H1 (cell line): ENCODE measurements around the gene NEO1. TPM values are rescaled to one million over a fixed set of nuclear protein-coding genes. Genes with fewer than 3 reads are reported as not detected.

Experiments used
- CTCF ChIA-PET: fragments of 300-600 bp; sonication (Branson Sonifier 250); formaldehyde crosslinking; loops from one replicate; lab custom pipeline; 2021; ENCODE audit not compliant: partially characterized antibody; lab: Charles Lee
- POLR2A ChIA-PET: fragments of 300-600 bp; sonication (Branson Sonifier 250); formaldehyde crosslinking; loops from one replicate; lab custom pipeline; 2021; ENCODE audit warnings: inconsistent platforms; ENCODE audit not compliant: partially characterized antibody; lab: Charles Lee
- DNase-seq, 2 experiments: peaks; one replicate each; pipeline versions ENCODE4 v3.0.0 to v3.0.0-alpha.2; 2010 to 2022; ENCODE audit warnings: low spot score in 2 of 2, low read depth in 1 of 2, mixed read lengths in 1 of 2
- FAIRE-seq: peaks from 2 replicates; lab custom pipeline; 2011; peaks lifted over from hg19 to GRCh38; lab: Jason Lieb, UNC
- H2AFZ ChIP-seq: 2 replicates; pipeline ENCODE4 v1.8.1; 2012; ENCODE audit warnings: low read length, inconsistent platforms
- H2AK5ac ChIP-seq: 2 replicates; pipeline ENCODE4 v1.6.1; 2013; ENCODE audit warnings: low read depth, low read length
- H2BK120ac ChIP-seq: replicated peaks from 2 replicates; pipeline ENCODE3; 2013; ENCODE audit warnings: low read depth, low read length, inconsistent platforms
- H2BK12ac ChIP-seq: 2 replicates; pipeline ENCODE4 v1.6.1; 2013; ENCODE audit warnings: low read depth, low read length
- H2BK15ac ChIP-seq: 2 replicates; pipeline ENCODE4 v1.6.1; 2013; ENCODE audit warnings: low read length
- H2BK20ac ChIP-seq: 2 replicates; pipeline ENCODE4 v1.6.1; 2013; ENCODE audit warnings: low read length
- H2BK5ac ChIP-seq: 2 replicates; pipeline ENCODE4 v1.6.1; 2013; ENCODE audit warnings: low read depth, low read length
- H3K14ac ChIP-seq: 2 replicates; pipeline ENCODE4 v1.6.1; 2013; ENCODE audit warnings: inconsistent platforms; ENCODE audit not compliant: insufficient read length
- H3K18ac ChIP-seq: 2 replicates; pipeline ENCODE4 v1.6.1; 2013; ENCODE audit warnings: low read length; ENCODE audit errors: extremely low read depth
- H3K23ac ChIP-seq: 2 replicates; pipeline ENCODE4 v1.6.1; 2013; ENCODE audit warnings: inconsistent platforms; ENCODE audit not compliant: insufficient read length
- H3K23me2 ChIP-seq: 2 replicates; pipeline ENCODE4 v1.6.1; 2013; ENCODE audit warnings: low read depth, low read length
- H3K27ac ChIP-seq: 2 replicates; pipeline ENCODE4 v1.6.1; 2011; ENCODE audit warnings: low read depth, low read length, inconsistent platforms
- H3K27me3 ChIP-seq, 4 experiments: replicated peaks in 1 of 4; 1 replicate in 1 of 4; 2 replicates in 3 of 4; pipeline versions ENCODE4 v1.6.1 to v1.8.1; 2011 to 2013; ENCODE audit warnings: low read length in 3 of 4, mild to moderate bottlenecking in 3 of 4, inconsistent platforms in 2 of 4, mixed read lengths in 2 of 4, moderate library complexity in 1 of 4; ENCODE audit not compliant: control insufficient read depth in 3 of 4, insufficient read depth in 3 of 4; ENCODE audit errors: extremely low read depth in 1 of 4
- H3K36me3 ChIP-seq, 4 experiments: 2 replicates each; pipeline versions ENCODE4 v1.6.1 to v1.8.1; 2011 to 2013; ENCODE audit warnings: mild to moderate bottlenecking in 4 of 4, low read length in 3 of 4, moderate library complexity in 2 of 4, control low read depth in 1 of 4, inconsistent platforms in 1 of 4; ENCODE audit not compliant: insufficient read depth in 4 of 4, control insufficient read depth in 2 of 4
- H3K4ac ChIP-seq: replicated peaks from 2 replicates; pipeline ENCODE3; 2013; ENCODE audit warnings: low read length, low read depth, mixed read lengths, inconsistent platforms; ENCODE audit not compliant: insufficient read length
- H3K4me1 ChIP-seq, 4 experiments: replicated peaks in 1 of 4; 1 replicate in 1 of 4; 2 replicates in 3 of 4; pipeline versions ENCODE4 v1.6.1 to v1.8.1; 2011 to 2013; ENCODE audit warnings: low read length in 3 of 4, inconsistent platforms in 2 of 4, mixed read lengths in 1 of 4; ENCODE audit not compliant: insufficient read depth in 4 of 4, control insufficient read depth in 3 of 4
- H3K4me2 ChIP-seq, 2 experiments: 2 replicates each; pipeline versions ENCODE4 v1.6.1 to v1.8.1; 2011 to 2013; ENCODE audit warnings: low read depth in 2 of 2, low read length in 2 of 2, control low read depth in 1 of 2, inconsistent platforms in 1 of 2, mild to moderate bottlenecking in 1 of 2; ENCODE audit not compliant: insufficient read depth in 1 of 2
- H3K4me3 ChIP-seq, 4 experiments: fragments of 200-600, 300-600 bp in 1 of 4; sonication (generic), shearing (Covaris generic), sonication (Bioruptor Twin) in 1 of 4; 2 replicates each; pipeline versions ENCODE4 v1.5.1 to v1.8.1; 2011 to 2016; ENCODE audit warnings: low read length in 4 of 4, low read depth in 3 of 4, control low read depth in 2 of 4, inconsistent platforms in 2 of 4, mild to moderate bottlenecking in 2 of 4, mixed read lengths in 1 of 4, moderate library complexity in 1 of 4; ENCODE audit not compliant: insufficient read depth in 2 of 4; ENCODE audit errors: extremely low read depth in 1 of 4
- H3K56ac ChIP-seq: replicated peaks from 2 replicates; pipeline ENCODE3; 2013; ENCODE audit warnings: low read depth, mild to moderate bottlenecking, mixed read lengths, low read length, inconsistent platforms; ENCODE audit not compliant: insufficient read length
- H3K79me1 ChIP-seq: 2 replicates; pipeline ENCODE4 v1.6.1; 2013; ENCODE audit warnings: low read depth, low read length, control low read depth
- H3K79me2 ChIP-seq, 2 experiments: 2 replicates each; pipeline versions ENCODE4 v1.6.1 to v1.8.1; 2012 to 2013; ENCODE audit warnings: low read length in 2 of 2, mild to moderate bottlenecking in 2 of 2, inconsistent platforms in 1 of 2; ENCODE audit not compliant: insufficient read depth in 2 of 2, control insufficient read depth in 1 of 2
- H3K9ac ChIP-seq, 4 experiments: replicated peaks in 1 of 4; 1 replicate in 1 of 4; 2 replicates in 3 of 4; pipeline versions ENCODE4 v1.6.1 to v1.8.1; 2011 to 2013; ENCODE audit warnings: low read depth in 3 of 4, low read length in 3 of 4, control low read depth in 2 of 4, mild to moderate bottlenecking in 2 of 4, moderate library complexity in 2 of 4, inconsistent platforms in 1 of 4; ENCODE audit errors: extremely low read depth in 1 of 4
- H3K9me3 ChIP-seq, 2 experiments: 2 replicates each; pipeline versions ENCODE4 v1.6.1 to v1.8.1; 2012 to 2013; ENCODE audit warnings: mild to moderate bottlenecking in 2 of 2, moderate library complexity in 2 of 2, control low read depth in 1 of 2, inconsistent platforms in 1 of 2, low read depth in 1 of 2, low read length in 1 of 2, mixed read lengths in 1 of 2; ENCODE audit not compliant: insufficient read depth in 2 of 2
- H4K20me1 ChIP-seq, 2 experiments: replicated peaks in 1 of 2; 2 replicates each; pipeline versions ENCODE3 to v1.8.1; 2011 to 2013; ENCODE audit warnings: inconsistent platforms in 2 of 2, low read length in 2 of 2, mild to moderate bottlenecking in 1 of 2; ENCODE audit not compliant: insufficient read depth in 2 of 2, control insufficient read depth in 1 of 2
- H4K5ac ChIP-seq: 2 replicates; pipeline ENCODE4 v1.6.1; 2013; ENCODE audit warnings: low read length, low read depth, mixed read lengths, inconsistent platforms; ENCODE audit not compliant: insufficient read length
- H4K8ac ChIP-seq: 2 replicates; pipeline ENCODE4 v1.8.0; 2013; ENCODE audit warnings: mild to moderate bottlenecking, moderate library complexity, low read length, inconsistent platforms; ENCODE audit not compliant: insufficient read depth; ENCODE audit errors: extremely low read depth
- H4K91ac ChIP-seq: replicated peaks from 2 replicates; pipeline ENCODE3; 2013; ENCODE audit warnings: low read length, mixed read lengths, inconsistent platforms; ENCODE audit not compliant: insufficient read length
- BACH1 ChIP-seq: IDR thresholded peaks from 2 replicates; pipeline ENCODE4 v1.6.1; 2012; ENCODE audit warnings: low read length, improper control_type of control experiment
- BCL11A ChIP-seq, 2 experiments: IDR thresholded peaks; one replicate each; pipeline ENCODE4 v1.6.1; 2011; ENCODE audit warnings: low read depth in 2 of 2, low read length in 2 of 2, mild to moderate bottlenecking in 2 of 2
- CHD1 ChIP-seq: IDR thresholded peaks from 2 replicates; pipeline ENCODE4 v1.6.1; 2012; ENCODE audit warnings: low read depth, low read length, improper control_type of control experiment
- HDAC6 ChIP-seq: IDR thresholded peaks from one replicate; pipeline ENCODE4 v1.7.1; 2012; ENCODE audit warnings: low read depth, mild to moderate bottlenecking, inconsistent platforms, low read length, moderate library complexity
- JUND ChIP-seq: IDR thresholded peaks from 2 replicates; pipeline ENCODE4 v1.6.1; 2011; ENCODE audit warnings: mild to moderate bottlenecking, improper control_type of control experiment, low read length
- POLR2AphosphoS5 ChIP-seq: IDR thresholded peaks from 2 replicates; pipeline ENCODE4 v1.6.1; 2011; ENCODE audit warnings: low read depth, low read length
- POU5F1 ChIP-seq: IDR thresholded peaks from 2 replicates; pipeline ENCODE4 v1.6.1; 2011; ENCODE audit warnings: low read depth, mild to moderate bottlenecking, low read length, moderate library complexity
- RXRA ChIP-seq: IDR thresholded peaks from 2 replicates; pipeline ENCODE4 v1.6.1; 2011; ENCODE audit warnings: low read depth, mild to moderate bottlenecking, low read length, moderate library complexity; ENCODE audit not compliant: insufficient read depth
- SAP30 ChIP-seq: fragments of 300-600 bp; sonication (generic); IDR thresholded peaks from 2 replicates; pipeline ENCODE4 v1.7.1; 2012; ENCODE audit warnings: low read length, moderate library complexity, mild to moderate bottlenecking, inconsistent platforms; ENCODE audit not compliant: insufficient read depth, insufficient replicate concordance
- SIN3A ChIP-seq, 2 experiments: IDR thresholded peaks in 1 of 2; conservative IDR thresholded peaks in 1 of 2; 2 replicates each; pipeline ENCODE4 v1.6.1; 2011 to 2012; ENCODE audit warnings: low read length in 2 of 2, improper control_type of control experiment in 1 of 2, low read depth in 1 of 2, mild to moderate bottlenecking in 1 of 2
- SP2 ChIP-seq: IDR thresholded peaks from 2 replicates; pipeline ENCODE4 v1.6.1; 2012; ENCODE audit warnings: mild to moderate bottlenecking, low read length, inconsistent platforms
- SUZ12 ChIP-seq: fragments of 200-600 bp; sonication (generic); IDR thresholded peaks from 2 replicates; pipeline ENCODE4 v1.6.1; 2012; ENCODE audit warnings: mild to moderate bottlenecking, inconsistent platforms, low read length, moderate library complexity, mixed read lengths
- TBP ChIP-seq: IDR thresholded peaks from 2 replicates; pipeline ENCODE4 v1.6.1; 2011; ENCODE audit warnings: low read depth, low read length, improper control_type of control experiment
- USF2 ChIP-seq: IDR thresholded peaks from 2 replicates; pipeline ENCODE4 v1.6.1; 2011; ENCODE audit warnings: low read length, improper control_type of control experiment
- ZNF274 ChIP-seq: IDR thresholded peaks from 2 replicates; pipeline ENCODE4 v1.7.0; 2012; ENCODE audit warnings: low read length, borderline replicate concordance; ENCODE audit errors: extremely low read depth
- polyA plus RNA-seq, 7 experiments: library from polyadenylated mRNA; depleted of rRNA in 3 of 7; stranded (reverse) in 5 of 7; unstranded in 2 of 7; fragments of >200 nt in 5 of 7; fragments of 200-250 nt in 2 of 7; gene quantifications; 1 replicate in 5 of 7; 2 replicates in 1 of 7; 4 replicates in 1 of 7; pipeline versions ENCODE4 v1.2.1 to v1.2.3, GENCODE V29; 2011 to 2013; ENCODE audit warnings: missing spikeins in 2 of 7, mixed read lengths in 2 of 7
- total RNA-seq: library from RNA; stranded (reverse); fragmentation: NEBNext Ultra II Directional; extraction: Animal tissue kit (Norgen Biotek cat#: 25700); gene quantifications from 2 replicates; pipeline ENCODE4 v1.2.1, GENCODE V29; 2021

NEO1 gene
- total and polyA plus RNA-seq, 2 of the 8 experiments (the other 6 are each of a cell fraction or from before 2014, with no cell fraction given) = 36.0 to 51.0 TPM

- H3K4ac ChIP-seq = no peak overlapping the region
- H3K56ac ChIP-seq = no peak overlapping the region
- H3K18ac ChIP-seq = no peak overlapping the region
- no peak overlapping the region for H2BK15ac ChIP-seq
- no peak overlapping the region for H3K4me3 ChIP-seq
- H2BK12ac ChIP-seq = no peak overlapping the region
- CTCF ChIA-PET = interaction anchor here (0.9 kb wide), 1 partner anchor 10 kb away, joined by 3 read pairs; no protein-coding TSS in a partner anchor
- H2AFZ ChIP-seq = no peak overlapping the region
- H4K8ac ChIP-seq = no peak overlapping the region
- POLR2A ChIA-PET = no interaction called here
- peaks cover 3 to 100% of the 10 kb centered on the region in 2 experiments; a peak in 3 of 4 replicates for H3K79me2 ChIP-seq
- H3K23me2 ChIP-seq = no peaks in the 10 kb centered on the region
- no peak overlapping the region for H4K91ac ChIP-seq
- H3K4me2 ChIP-seq = no peak overlapping the region
- H2BK20ac ChIP-seq = no peak overlapping the region
- no peak overlapping the region for H4K5ac ChIP-seq
- H3K9ac ChIP-seq = no peak overlapping the region
- peaks cover 10% of the 10 kb centered on the region for H3K79me1 ChIP-seq
- no peak overlapping the region for H3K14ac ChIP-seq
- H3K4me1 ChIP-seq = peaks cover 0 to 5% (median 0%) of the 10 kb centered on the region in 4 experiments; a peak in 1 of 7 replicates
- H3K27ac ChIP-seq = no peak overlapping the region
- no peak overlapping the region for H3K23ac ChIP-seq
- no peak overlapping the region for H2BK5ac ChIP-seq
- H3K36me3 ChIP-seq = no peaks in the 10 kb centered on the region
- no peaks in the 10 kb centered on the region for H3K27me3 ChIP-seq
- H4K20me1 ChIP-seq = peaks cover 2 to 14% of the 10 kb centered on the region in 2 experiments
- H2AK5ac ChIP-seq = no peak overlapping the region
- H3K9me3 ChIP-seq = no peaks in the 10 kb centered on the region
- FAIRE-seq (no peak), DNase-seq (no peak)
- no peak overlapping the region for H2BK120ac ChIP-seq
- TF ChIP-seq SUZ12 (no peak), USF2 (no peak), CHD1 (no peak), SAP30 (no peak), JUND (no peak), POU5F1 (no peak), BCL11A (IDR thresholded peaks at IDR 0.05; ENCODE audit: low read depth in 2 of 2, low read length in 2 of 2) (no peak), SIN3A (conservative IDR thresholded peaks at IDR 0.05 in 1 of 2, IDR thresholded peaks at IDR 0.05 in 1 of 2; ENCODE audit: low read depth in 1 of 2, low read length in 2 of 2) (no peak), TBP (no peak), HDAC6 (no peak), SP2 (no peak), RXRA (no peak), POLR2AphosphoS5 (no peak), BACH1 (no peak), ZNF274 (no peak)
These were observed 6.2 kb downstream of the NEO1 start for GRCh38 chr15:73058437-73058836.
